ENCODE measurements around the gene GPRASP3.
"Not testable (repeated sequence)": the region's sequence is repeated elsewhere in the genome, so short reads cannot be mapped to it uniquely, and the experiment has no call there.

The GPRASP3 gene

GRCh38 chrX:102720237-102721168 is at the start of gene GPRASP3:
TSS of gene GPRASP3 (plus strand) at chrX:102720743. CDS start at chrX:102748996, 28,253 bp downstream.
- no peak for DNase-seq

DNA sequence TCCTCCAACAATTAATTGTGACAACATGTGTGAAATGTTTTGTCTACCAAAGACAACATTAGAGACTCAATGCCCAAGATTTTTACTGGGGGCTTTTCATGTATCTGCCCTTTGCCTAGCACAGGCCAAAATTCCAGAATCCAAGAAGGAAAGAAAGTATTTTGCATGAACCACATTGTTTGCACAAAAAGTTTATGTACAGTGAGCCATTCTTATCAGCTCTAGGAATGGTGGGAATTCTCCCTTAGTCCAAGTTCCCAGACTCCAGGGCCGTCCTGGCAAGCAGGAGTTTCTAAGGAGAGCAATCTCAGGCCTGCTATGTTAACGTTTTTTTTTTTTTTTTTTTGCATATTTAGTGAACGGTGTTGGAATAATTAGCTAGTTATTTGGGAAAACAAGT is 47.7 kb upstream of the GPRASP3 start:
- no peak for DNase-seq

- not testable (repeated sequence) for DNase-seq
Observed at GRCh38 chrX:102677479-102677878, 43.1 kb upstream of the GPRASP3 start.

- no peak for DNase-seq
Observed at GRCh38 chrX:102684772-102685520, 35.6 kb upstream of the GPRASP3 start.

DNA sequence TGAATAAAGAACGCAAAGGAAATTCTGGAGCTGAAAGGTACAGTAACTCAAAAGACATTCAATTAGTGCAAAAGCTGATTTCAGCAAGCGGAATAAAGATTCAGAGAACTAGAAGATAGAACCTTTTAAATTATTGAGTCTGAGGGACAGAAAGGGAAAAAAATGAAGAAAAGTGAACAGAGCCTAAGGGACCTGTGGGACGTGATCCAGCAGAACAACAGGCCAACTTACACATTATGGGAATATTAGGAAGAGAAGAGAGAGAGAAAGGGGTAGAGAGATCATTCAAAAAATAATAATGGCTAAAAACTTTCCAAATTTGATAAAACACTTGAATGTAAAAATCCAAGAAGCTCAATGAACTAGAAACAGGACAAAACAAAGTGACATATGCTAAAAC is 25.8 kb upstream of the GPRASP3 start:
- DNase-seq, result no peak

DNA sequence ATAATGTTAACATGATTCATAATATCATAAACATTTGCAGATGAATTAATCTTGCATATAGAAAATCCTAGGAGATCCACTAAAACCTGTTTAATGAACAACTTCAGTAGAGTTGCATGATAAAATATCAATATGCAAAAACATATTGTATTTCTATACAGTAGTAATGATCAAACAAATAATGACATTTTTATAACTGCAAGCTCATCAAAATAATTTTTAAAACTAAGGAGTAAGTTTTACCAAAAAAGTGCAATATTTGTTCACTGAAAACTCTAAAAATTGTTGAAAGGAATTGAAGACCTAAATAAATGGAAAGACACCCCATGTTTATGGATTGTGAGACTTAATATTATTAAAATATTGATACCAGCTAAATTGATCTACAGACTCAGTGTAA is 24.2 kb upstream of the GPRASP3 start:
- DNase-seq, result no peak

DNA sequence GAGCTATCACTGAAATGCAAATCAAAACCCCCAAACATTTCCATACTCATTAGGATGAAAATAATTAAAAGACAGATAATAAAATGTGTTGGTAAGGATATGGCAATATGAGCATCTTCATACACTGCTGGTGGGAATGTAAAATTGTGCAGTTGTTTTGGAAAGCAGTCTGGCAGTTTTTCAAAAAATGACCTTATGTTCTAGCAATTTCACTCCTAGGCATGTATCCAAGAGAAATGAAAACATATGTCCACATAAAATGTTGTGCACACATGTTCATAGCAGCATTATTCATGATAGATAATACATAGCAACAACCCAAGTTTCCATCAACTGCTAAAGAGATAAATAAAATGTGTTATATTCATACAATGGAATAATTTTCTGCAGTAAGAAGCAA is 23.0 kb upstream of the GPRASP3 start:
- DNase-seq, result no peak

- no peak for DNase-seq
Observed at GRCh38 chrX:102708900-102709299, 11.6 kb upstream of the GPRASP3 start.

GRCh38 chrX:102711872-102712215 is 8.7 kb upstream of the GPRASP3 start:
- no peak for DNase-seq

- DNase-seq, result no peak
Observed at GRCh38 chrX:102712216-102712966, 8.2 kb upstream of the GPRASP3 start, which contains the start of gene GPRASP2. TSS of gene GPRASP2 (plus strand) at chrX:102712448. CDS start at chrX:102714870, 2,422 bp downstream.

DNA sequence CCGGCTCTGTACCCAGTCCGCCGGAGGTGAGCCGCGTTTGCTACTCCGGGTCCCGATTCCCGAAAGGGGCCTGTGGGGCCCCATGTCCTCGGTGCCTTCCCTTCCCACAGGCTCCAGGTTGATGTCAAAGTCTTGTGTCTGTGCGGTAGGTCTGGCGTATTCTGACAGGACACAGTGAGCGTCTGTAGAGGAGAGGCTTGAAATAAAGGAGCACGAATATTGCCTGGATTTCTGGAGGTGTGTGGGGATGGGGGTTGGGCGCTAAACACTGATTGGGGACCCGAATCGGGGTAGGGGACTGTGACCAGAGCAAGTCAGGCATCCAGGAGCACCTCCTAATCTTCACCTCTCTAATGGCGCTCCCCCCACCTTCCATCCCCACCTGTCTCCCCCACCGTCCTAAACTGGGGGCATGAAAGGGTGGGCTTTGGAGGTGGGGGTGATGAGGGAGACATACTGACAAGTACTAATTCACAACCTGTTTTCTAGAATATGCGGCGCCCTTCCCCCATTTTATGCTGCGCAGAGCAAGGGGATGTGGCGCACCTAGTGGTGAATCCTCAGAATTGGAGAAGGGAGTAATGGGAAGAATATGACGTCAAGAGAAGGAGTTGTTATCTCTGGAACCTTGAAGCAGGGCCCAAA is 7.4 kb upstream of the GPRASP3 start:
- DNase-seq, result no peak

GRCh38 chrX:102714994-102715393 is 5.5 kb upstream of the GPRASP3 start:
- DNase-seq, result no peak

- DNase-seq, result no peak
Observed at GRCh38 chrX:102715967-102716366, 4.6 kb upstream of the GPRASP3 start.

DNA sequence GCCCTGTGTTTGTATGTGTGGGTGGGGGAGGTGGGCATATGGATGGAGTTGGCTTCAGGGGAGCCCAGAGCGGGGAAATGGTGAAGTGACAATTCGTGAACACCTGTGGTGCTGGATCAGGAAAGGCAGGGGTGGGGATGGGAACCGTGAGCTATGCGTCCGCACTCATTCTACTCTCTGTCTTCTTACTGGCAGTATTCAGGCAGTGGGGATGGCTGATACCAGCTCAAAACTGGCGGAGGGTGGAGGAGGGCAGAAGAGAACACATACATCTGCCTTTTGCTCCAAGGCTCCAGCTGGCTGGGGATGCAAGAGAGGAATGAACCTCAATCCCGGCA is 595 bp downstream of the GPRASP3 start:
- not testable (repeated sequence) for DNase-seq

- no peak for DNase-seq
Observed at GRCh38 chrX:102723456-102723855, 2.9 kb downstream of the GPRASP3 start.

- DNase-seq, result no peak
Observed at GRCh38 chrX:102727761-102728160, 7.2 kb downstream of the GPRASP3 start.

DNA sequence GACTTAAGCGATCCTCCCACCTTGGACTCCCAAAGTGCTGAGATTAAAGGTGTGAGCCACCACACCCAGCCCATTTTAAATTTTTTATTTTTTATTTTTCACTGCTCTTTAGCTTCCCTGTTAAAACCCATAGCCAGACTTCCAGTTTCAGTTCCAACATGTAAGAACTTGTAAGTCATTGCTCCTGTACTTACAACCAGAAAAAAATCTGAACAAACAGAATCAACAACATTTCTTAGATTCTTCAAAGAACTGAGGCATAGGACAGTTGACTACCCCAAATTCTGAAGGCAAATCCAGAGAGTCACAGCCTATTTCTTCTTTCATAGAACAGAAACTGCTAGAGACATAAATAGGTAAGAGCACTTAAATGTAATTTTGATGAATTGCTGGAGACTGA is 8.1 kb downstream of the GPRASP3 start:
- DNase-seq, result no peak

DNA sequence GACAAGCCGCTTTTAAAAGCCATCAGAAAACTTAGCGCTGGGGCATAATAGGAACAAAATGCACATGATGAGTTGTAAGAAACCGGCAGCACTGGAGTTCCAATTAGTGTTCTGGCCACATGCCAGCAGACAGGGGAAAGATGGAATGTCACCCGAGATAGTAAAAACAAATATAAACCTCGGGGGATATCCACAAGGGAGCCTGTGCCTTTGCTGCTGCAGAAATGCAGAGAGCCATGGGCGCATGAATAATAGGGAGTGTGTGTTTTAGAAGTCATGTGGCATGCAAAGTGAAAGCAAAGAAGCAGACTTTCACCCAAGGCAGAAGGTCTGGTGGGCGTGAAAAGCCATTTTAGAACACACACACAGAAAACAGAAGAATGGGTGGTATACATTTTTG is 19.1 kb downstream of the GPRASP3 start:
- no peak for DNase-seq

- no peak for DNase-seq
Observed at GRCh38 chrX:102744307-102744706, 23.8 kb downstream of the GPRASP3 start.

DNA sequence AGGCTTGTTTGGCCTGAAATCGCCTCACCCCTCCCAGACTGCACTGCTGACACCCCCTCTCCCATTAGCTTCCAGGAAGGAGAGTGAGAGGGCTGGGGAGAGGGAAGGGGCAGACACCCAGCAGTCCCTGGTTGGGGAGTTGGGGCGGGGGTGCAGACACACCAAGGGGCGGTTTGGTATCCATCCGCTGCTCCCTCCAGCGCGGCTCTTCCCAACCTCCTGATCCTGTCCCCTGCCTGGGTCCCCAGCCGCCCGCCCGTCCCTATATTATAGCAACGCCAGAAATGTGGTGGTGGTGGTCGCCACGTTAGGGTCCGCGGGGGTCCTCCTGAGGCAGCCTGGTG is 24.9 kb downstream of the GPRASP3 start:
- no peak for DNase-seq

- no peak for DNase-seq
Observed at GRCh38 chrX:102745857-102746584, 25.5 kb downstream of the GPRASP3 start.

DNA sequence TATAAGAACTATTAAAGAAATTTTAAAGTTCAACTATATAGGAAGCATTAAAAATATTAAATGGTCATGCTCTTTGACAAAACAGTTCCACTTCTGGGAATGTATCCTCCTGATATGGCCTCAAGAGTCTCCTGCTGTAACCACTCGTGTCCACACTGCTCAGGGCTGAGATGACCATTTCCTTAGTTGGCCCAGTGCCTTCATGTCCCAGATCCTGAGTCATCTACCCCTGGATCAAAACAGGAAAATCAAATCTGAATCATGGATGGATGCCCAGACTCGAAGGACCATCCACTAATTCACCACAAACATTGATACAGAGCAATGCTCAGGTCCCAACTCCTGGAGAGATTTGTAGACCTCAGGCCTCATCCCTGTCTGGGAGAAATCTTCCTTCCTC is 44.7 kb downstream of the GPRASP3 start:
- DNase-seq, result no peak

Measured in DMS 273 treated with DMSO at 0.1 percent for 48 hours (cell line).